GM18511 (cell line): ENCODE measurements around the gene PAX8.
A peak's percentile ranks its signal among the peaks of the same experiment; 100 is the strongest.

Source experiments
- ATAC-seq: cut with Tn5 transposase; IDR thresholded peaks from one replicate; pipeline ENCODE4 v1.9.1; 2021; ENCODE audit warnings: mild to moderate bottlenecking, moderate library complexity; ENCODE audit not compliant: unreplicated experiment

PAX8 gene

DNA sequence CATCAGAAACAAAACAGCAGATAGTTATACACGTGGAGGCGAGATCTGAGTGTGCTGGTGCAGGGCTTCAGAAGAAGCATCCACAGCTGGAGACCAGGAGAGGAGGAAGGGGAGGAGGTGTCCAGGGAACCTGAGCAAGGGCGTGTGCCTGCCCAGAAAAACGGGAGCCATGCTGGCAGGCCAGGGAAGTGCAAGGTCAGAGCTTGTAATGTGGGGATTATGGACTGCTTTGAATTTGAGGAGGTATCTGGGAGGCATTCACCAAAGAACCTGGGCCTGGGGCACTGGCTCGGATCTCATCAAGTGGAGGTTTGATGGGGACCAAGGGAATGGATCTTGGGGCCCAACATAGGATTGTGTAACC, 92.3 kb downstream of the PAX8 start:
- ATAC-seq = no peak

DNA sequence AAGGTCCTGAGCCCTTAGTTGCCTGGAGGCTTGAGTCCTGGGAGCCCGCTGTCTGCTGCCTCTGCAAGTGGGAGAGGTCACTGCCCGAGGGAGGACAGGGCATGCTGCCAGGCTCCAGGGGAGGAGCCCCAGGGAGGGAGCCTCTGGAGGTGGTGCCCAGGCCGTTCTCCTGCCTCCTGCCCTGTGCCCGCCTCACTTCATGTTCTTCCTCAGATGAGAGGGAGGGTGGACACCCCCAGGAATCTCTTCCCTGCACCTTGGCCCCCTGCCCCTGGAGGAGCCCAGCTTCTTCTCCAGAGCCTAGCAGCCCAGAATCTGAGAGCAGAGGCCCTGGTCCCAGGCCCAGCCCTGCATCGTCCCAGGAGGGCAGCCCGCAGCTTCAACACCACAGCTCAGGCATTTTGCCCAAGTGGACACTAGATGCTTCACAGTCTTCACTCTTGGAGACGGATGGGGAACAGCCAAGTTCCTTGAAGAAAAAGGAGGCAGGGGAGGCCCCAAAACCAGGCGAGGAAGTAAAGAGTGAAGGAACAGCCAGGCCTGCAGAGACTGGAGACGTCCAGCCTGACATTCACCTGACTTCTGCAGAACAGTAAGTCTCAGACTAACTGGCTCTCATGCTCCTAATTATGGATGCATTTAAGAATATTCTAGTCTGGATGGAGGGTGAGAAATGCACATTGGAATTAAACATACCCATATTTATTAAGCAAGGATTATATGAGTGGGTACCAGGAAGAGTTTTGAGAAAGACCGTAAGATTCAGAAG, 92.9 kb downstream of the PAX8 start:
- ATAC-seq = no peak

DNA sequence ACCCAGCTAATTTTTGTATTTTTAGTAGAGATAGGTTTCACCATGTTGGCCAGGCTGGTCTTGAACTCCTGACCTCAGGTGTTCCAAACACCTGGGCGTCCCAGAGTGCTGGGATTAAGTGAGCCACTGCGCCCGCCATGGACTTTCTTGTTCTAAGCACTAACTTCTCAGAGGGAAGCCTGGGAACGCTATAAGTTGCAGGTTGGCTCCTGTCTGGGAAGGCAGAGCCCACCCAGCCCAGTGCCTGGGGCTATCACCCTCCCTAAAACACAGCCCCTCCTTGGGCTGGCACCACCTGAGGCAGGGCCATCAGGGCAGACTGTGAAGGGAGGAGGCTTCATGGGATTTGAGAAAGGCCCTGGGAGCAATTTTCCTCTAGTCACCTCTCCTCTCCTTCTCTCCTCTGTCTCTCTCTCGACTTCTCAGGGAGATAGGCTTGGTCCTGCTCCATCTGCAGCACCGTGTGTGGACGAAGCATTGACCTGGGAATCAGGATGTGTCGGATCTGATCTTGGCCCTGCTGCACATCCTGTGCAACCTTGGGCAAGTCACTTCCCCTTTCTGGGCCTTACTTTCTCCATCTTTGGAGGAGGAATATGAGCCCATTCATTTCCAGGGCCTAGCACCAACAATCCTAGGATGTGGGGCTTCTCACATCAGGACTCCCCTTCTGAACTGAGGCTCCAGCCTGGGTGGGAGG, 94.0 kb downstream of the PAX8 start:
- ATAC-seq = no peak

DNA sequence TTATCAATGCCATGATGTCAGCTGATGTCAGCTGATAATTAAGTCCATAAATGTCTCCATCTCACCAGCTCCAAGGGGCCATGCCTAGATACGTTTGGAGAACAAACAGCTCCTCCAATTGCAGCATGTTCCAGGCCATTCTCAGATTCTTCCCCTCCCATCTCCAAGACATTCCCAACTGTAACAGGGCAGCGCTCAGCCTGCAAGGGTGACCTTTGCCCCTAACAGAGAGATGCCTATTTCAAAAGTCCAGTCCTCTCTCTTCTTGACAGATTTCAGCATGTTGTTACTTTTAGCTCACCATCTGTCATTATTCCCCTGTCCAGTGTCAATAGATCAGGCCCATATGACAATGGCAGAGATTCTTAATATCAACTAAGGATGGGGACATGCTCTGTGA, 95.0 kb downstream of the PAX8 start:
- no peak for ATAC-seq

DNA sequence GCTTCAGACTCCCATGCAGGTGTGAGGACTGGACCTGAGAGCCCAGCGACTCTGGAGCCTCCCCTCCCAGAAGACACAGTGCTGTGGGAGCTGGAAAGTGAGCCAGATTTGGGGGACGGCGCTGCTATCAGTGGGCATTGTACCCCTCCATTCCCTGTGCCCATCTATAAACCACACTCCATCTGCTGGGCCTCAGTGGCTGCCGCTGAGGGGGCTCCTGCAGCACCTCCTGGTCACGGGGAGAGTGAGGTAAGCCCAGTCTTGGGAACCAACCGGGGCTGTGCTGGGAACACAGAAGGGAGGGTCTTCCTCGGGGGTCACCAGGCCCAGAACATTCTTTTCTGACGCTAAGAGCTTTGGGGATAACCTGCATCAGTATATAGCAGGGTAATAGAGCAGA, 95.5 kb downstream of the PAX8 start:
- ATAC-seq = no peak

DNA sequence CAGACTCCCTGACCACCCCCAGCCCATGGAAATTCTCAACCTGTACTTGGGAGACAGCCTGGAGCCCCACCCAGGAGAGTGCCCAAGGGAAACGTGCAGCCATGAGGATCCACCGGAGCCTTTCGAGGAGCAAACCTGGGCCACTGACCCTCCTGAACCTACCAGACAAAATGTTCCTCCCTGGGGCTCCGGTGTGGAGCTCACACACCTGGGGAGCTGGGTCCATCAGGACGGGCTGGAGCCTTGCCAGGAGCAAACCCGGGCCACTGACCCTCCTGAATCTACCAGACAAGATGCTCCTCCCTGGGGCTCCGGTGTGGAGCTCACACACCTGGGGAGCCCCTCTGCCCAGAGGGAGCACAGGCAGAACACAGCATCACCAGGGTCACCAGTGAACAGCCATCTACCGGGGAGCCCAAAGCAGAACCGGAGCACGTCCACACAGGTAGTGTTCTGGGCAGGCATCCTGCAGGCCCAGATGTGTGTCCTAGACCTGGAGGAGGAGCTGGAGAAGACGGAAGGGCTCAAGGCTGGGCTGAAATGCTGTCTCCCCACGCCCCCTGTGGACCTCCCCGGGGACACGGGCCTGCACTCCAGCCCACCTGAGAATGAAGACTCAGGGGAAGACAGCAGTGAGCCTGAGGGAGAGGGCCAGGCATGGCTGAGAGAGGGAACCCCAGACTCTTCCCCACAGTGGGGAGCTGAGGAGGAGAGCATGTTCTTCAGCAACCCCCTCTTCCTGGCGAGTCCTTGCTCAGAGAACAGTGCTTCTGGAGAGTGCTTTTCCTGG, 96.1 kb downstream of the PAX8 start:
- ATAC-seq = no peak

DNA sequence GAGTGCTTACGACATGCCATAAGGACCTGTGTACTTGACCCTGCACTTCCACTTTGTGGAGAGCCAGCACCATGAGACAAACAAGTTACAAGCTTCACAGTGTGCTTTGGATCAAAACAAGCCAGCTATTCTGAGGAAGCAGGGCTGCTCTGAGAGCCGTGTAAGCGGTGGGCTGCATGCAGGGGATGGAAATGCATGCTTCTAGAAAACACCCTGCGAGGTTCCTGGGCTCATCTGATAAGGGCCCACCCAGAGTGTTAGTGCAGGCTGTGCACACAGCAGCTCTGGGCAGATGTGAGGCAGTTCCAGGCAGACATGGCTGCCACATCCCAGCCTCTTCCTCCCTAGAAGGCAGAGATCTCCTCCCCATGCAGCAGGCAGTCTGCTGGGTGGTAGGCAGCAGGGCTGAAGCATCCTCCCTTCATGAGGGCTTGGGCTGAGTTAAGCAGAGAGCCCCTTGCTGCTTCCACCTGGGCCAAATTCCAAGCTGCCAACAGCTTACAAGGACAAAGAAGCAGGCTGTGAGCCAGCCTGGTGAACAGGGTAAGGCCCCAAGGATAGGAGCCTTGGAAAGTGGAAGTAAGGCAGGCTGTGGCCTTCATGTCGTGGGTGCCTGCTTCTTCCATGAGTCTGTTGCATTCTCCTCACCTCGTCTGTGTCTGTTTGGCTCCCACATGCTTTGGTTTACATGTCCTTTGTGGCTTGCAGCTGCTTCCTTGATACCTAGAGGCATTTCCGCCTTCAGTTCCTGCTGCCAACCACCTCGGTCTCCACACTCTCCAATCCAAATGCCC, 97.3 kb downstream of the PAX8 start:
- ATAC-seq = no peak

DNA sequence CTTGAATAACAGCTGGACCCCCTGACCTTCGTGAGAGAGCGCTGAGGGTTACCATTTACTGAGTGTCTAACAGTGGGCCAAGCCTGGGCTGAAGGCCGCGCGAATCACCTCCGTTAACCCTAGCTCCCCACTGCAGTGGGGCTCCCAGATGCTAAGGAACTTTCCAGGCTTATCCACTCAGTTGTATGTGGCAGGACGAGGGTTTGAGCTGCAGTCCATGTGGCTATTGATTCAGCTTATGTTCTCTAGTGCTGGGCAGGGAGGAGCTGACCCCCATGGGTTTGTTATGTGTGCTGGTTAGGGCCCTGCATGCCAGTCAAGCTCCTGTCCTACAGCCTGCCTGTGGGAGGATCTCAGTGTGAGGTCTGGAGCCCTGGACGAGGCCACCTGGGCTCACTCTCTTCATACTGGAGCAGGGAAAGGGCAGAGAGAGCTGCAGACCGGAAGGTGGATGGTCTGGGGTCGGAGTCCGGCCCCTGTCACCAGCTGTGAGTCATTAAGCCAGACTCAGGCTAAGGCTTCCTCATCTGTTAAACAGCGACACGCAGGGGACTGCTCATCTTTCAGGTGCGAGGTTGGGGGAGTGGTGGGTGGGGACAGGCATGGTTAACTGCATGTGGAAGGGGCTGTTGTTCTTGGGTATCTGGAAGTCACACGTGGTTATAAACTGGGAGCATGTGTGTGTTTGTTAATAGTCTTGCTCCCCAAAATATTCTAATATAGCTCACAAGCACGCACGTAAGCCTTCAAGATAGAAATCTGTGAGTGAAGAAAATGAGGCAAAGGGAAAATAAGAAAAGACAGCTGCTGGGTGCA, 98.4 kb downstream of the PAX8 start:
- ATAC-seq = peak; percentile 48

DNA sequence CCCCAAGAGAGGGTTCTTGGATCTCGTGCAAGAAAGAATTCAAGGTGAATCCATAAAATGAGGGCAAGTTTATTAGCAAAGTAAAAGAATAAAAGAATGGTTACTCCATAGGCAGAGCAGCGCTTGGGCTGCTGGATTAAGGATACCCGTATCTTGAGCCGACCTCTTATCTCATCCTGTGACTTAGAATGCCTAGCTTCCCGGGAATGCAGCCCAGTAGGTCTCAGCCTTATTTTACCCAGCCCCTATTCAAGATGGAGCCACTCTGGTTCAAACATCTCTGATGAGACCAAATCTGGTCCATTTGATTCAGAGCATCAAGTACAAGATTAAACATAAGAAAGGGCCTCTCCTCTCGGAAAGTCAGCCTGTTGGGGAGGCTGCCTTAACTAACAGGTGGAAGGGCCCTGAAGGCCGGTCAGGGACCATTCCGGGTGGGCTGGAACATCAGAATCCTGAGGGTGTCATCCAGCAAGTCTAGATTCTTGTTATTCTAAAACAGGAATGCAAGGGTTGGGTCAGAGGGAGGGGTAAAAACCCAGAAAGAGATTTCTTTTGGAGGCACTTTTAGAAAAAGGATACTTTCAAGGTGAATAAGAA, 99.2 kb downstream of the PAX8 start:
- no peak for ATAC-seq

DNA sequence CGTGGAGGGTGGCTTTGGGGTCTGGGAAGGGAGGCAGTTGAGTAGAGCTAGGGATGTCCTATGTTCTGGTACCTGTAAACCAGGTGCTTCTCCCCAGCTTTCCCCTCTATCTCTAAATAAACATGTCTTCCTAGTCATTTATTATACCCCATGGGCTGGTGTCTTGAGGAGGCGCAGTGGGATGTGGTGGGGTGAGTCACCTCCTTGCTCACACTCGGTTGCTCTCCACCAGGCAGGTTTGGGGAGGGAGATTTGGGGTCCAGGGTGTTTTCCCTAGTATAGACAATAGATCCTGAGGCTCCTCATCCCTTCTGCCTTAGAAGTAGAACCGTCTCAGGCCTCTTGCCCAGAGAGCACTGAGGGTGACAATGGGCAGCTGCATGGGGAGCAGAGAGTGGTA, 99.8 kb downstream of the PAX8 start:
- ATAC-seq = no peak

DNA sequence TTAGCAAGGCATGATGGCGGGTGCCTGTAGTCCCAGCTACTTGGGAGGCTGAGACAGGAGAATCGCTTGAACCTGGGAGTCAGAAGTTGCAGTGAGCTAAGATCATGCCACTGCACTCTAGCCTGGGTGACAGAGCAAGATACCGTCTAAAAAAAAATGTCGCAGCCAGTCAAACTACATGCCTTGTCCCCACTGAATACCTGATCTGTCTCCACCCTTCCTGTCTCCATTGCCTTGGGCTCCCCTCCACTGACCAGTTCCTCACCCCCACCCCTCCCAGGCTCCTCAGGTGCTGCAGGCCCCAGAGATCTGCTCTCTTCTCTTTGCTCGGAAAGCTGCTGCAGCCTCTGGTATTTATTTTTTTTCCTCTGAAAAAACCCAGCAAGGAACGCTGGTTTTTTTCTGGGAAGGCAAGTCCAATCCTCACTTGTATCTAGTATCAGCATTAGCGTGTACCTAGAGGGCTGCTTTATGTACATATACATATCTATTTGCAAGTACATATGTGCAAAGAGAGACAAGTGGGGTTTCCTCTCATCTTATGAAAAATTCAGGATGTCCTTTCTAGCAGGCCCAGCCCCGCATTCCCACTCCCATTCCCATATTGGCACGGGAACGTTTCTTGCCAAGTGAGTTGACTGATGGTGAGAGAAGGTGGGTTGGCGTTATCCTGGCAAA, 100.5 kb downstream of the PAX8 start:
- no peak for ATAC-seq

DNA sequence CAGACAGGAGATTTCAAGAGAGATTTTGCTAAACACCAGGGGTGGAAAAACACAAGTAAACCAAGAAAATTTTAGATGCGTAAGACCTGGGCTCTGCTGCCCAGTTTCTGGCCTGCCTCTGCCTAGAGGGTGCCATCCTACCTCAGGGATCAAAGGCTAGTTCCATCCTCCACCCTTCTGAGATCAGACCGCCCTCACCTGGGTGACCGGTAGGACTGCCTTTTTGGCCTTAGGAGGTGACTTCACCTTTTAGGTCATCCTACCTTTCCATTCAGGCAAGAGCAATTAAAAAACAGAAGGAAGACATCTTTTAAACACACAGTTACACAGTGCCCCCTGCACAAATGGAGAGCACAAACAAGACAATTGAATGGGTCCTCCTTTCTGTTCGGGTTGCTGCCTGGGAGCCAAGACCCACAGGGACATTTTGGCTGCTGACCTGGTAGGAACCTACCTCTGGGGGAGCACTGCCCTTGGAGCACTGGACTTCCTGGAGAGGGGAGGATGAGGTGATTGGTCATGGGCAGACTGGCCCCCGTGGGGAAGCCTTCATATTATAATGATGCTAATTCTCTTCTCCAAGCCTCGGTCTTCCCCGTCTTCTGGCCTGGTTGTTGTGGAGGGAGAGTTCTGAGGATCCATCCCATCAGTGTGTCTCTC, 101.9 kb downstream of the PAX8 start:
- no peak for ATAC-seq

DNA sequence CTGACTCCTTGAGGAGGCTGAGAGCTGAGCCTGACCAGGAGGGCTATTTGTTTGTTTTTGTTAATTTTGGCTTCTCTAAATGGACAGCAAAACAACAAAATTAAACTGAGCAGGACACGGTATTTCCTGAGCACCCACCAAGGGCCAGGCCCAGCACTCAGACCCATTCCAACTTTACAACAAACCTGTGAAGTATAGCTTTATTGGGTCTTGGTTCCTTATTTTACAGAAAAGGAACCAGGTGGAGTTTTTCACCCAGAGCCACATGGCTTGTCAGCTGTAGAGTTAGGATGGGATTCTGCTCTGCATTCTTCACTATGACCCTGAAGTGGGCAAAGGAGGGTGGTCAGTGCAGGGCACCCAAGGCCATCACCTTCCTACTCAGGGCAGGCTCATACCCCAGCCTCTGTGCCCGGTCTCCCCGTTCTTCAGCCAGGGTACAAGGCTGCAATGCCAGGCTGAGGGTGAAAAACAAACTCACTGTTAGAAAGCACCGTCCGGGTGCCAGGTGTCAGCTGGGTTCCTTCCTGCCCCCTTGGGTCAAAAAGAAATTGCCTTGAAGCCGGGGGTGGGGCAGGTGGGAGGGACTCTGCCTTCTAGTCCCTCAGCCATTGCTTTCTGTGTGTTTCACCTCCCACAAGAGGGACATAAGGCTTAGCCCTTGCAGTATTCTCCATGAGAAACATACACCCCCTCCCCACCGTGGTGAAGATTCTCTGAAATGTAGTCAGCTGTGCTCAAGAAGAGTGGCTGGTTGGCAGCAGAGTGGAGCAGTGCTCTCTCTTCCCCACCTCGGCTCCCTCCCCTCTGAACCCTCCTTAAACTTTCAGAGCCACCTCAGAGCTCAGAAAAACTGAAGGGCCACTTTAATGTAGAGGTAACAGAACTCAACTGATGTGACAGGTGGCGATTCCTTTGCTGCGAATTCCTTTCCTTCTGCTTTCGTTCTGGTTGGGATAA, 102.7 kb downstream of the PAX8 start:
- ATAC-seq = no peak

DNA sequence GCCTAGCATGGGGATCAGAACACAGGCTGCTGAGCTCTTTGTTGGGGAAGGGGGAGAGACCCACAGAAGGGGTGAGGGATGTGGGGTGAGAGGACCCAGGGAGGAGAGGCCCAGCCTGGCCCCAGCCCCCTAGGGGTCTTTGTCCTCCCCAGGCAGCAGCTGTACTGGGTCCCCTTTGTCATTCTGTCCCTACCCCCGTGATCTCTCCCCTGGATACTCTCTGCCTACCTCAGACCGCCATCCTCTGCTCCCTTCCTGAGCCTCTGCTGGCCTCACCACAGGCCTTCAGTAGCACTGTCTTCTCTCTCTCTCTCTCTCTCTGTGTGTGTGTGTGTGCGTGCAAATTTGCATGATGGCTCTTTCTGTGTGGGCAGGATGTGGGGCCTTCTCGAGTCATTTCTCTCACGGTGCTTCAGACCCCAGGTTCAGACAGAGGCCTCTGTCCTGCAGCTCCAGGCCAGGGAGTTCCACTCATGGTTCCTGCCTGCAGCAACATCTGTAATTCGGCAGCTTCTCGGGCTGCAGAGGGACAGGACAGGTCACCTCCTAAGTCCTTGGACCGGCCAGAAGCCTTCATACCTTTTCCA, 103.6 kb downstream of the PAX8 start:
- peak; percentile 71 for ATAC-seq

DNA sequence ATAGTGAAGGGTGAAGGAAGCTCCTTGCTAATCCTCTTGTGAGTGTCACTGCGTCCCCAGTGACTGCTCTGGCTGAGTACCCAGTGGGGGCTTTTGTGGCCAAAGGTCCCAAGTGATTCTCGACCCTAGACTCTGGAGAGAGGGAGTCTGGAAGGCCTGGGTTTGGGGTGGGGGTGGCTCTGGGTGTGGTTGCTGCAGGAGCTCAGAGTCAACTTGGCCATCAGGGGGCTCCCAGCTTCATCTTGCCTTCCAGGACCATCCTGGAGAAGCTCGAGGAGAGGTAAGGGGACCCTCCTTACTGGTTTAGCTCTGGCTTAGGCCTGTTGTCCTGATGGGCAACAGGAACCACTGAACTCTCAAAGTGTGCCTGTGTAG, 104.4 kb downstream of the PAX8 start:
- ATAC-seq = no peak

DNA sequence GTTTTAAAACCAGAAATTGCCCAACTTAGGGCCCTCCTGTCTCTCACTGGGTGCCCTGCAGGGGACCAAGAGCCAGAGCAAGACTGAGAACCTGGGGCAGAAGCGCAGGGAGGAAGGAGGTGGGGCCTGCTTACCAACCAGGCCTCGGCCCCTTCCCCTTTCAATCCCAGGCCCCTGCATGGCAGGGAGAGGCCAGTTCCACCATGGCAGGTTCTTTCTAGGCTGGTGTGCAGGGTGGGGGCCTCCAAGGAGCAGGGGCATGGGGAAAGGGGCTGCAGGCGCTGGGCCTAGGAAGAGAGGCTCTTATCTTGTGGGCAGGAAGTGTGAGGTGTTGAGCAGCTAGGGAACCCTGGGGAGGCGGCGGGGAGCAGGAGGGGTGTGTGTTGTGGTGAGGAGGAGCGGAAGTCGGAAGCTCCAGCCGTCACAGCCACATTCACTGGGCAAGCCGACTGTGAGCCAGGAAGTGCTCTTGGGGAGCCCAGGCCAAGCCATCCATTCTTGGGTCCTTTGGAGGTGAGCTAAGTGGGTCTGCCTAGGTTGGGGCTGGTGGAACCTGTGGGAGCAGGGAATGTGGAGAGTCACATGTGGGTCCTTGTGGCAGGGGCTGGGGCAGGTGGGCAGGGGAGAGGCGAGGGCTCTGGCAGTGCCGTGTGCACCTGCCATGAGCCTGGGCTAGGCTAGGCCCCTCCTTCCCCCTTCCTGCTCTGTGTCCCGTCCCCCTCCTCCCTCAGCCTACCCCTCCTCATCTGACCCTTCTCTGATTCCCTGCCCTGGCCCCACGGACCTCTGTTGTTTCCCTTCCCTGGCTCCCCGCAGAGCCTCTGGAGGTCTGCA, 105.0 kb downstream of the PAX8 start, which contains the start of gene PSD4:
Gene PSD4 (plus strand): TSS at position 430 of the 834 bp plus-strand sequence. CDS start 8,486 bp downstream, outside the sequence.
- peak; percentile 82 for ATAC-seq
